Mesothelial cell of epicardium (in vitro differentiated cells): ENCODE data around the gene LHX5. TPM values are rescaled to one million over a fixed set of nuclear protein-coding genes. Genes with fewer than 3 reads are reported as not detected.

ENCODE experiments used
- DNase-seq, 2 experiments: peaks; one replicate each; pipeline ENCODE4 v3.0.0; 2021; ENCODE audit warnings: low spot score in 2 of 2; ENCODE audit not compliant: unreplicated experiment in 2 of 2
- H3K27ac Mint-ChIP-seq: 2 replicates; pipeline ENCODE4 v1.8.0; 2021; ENCODE audit warnings: mixed read lengths
- H3K27me3 Mint-ChIP-seq: 2 replicates; pipeline ENCODE4 v1.8.0; 2021; ENCODE audit warnings: low read depth, mixed read lengths
- H3K36me3 Mint-ChIP-seq: 2 replicates; pipeline ENCODE4 v1.8.0; 2021; ENCODE audit warnings: mixed read lengths
- H3K4me1 Mint-ChIP-seq: 2 replicates; pipeline ENCODE4 v1.8.0; 2021; ENCODE audit warnings: mixed read lengths
- H3K4me3 Mint-ChIP-seq: 2 replicates; pipeline ENCODE4 v1.8.0; 2021; ENCODE audit warnings: mild to moderate bottlenecking, moderate library complexity, mixed read lengths
- H3K9me3 Mint-ChIP-seq: 2 replicates; pipeline ENCODE4 v1.8.0; 2021; ENCODE audit warnings: mixed read lengths
- total RNA-seq: library from RNA; stranded (reverse); gene quantifications from 3 replicates; pipeline ENCODE4 v1.2.1, GENCODE V29; 2021
- TF ChIP-seq, protein P1 (sequence below): fragments of 200-600 bp; sonication (generic); IDR thresholded peaks from one replicate; pipeline ENCODE4 v1.5.0; 2021; ENCODE audit warnings: antibody characterized with exemption; ENCODE audit not compliant: unreplicated experiment

The LHX5 gene
- total RNA-seq, 1 donor from 2014 or later = not detected

DNA sequence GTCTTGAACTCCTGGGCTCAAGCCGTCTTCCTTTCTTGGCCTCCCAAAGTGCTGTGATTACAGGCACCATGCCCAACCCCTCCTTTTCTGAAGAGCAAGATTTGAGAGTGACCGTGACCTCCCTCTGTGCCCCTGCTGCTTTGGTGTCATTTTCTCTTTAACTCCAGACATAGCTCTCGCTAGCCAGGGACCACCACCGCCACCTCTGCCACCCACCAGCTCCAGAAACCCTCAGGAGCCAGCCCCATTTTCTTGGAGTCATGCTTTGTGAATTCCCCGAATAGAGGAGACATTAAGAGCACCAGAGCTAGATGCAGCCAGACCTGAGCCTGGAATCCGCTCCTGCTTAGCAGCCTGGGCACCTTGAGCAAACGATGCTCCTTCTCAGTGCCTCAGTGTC lies 31.3 kb downstream of the LHX5 start:
- H3K4me1 Mint-ChIP-seq = no peaks in the 10 kb centered on the region

DNA sequence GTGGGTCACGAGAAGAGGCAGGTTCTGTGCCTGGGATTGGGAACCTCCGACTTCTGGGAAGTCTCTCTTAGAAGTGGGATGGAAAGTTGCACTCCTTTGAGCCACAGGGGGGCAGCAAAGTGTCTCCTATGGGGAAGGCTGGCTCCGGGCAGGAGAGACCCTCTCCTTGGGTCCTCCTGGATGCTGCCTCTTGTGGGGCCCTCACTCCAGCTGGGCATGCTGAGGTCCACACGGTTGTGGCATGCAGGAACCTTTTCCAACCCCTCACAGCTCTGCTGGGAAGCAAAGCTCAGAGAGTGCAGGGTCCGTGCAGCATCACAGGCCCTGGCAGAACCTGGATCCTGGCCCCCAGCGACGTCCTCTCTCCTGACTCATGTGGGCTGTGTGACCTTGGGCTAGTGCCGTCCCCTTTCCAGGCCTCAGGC lies 32.1 kb downstream of the LHX5 start:
- no peaks in the 10 kb centered on the region for H3K4me1 Mint-ChIP-seq
- TF ChIP-seq, protein P1, sequence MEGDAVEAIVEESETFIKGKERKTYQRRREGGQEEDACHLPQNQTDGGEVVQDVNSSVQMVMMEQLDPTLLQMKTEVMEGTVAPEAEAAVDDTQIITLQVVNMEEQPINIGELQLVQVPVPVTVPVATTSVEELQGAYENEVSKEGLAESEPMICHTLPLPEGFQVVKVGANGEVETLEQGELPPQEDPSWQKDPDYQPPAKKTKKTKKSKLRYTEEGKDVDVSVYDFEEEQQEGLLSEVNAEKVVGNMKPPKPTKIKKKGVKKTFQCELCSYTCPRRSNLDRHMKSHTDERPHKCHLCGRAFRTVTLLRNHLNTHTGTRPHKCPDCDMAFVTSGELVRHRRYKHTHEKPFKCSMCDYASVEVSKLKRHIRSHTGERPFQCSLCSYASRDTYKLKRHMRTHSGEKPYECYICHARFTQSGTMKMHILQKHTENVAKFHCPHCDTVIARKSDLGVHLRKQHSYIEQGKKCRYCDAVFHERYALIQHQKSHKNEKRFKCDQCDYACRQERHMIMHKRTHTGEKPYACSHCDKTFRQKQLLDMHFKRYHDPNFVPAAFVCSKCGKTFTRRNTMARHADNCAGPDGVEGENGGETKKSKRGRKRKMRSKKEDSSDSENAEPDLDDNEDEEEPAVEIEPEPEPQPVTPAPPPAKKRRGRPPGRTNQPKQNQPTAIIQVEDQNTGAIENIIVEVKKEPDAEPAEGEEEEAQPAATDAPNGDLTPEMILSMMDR = peak; percentile 62
- H3K27me3 Mint-ChIP-seq = peaks cover 36% of the 10 kb centered on the region
- H3K36me3 Mint-ChIP-seq = no peaks in the 10 kb centered on the region
- H3K9me3 Mint-ChIP-seq = no peaks in the 10 kb centered on the region
- H3K27ac Mint-ChIP-seq = no peak overlapping the region
- DNase-seq = peak in 1 of 2 experiments; percentile 69
- H3K4me3 Mint-ChIP-seq = no peak overlapping the region

More for the DNA sequence above, 31.3 kb downstream of the LHX5 start:
- no peaks in the 10 kb centered on the region for H3K36me3 Mint-ChIP-seq
- no peak overlapping the region for H3K27ac Mint-ChIP-seq
- no peak for DNase-seq
- TF ChIP-seq, protein P1 = no peak
- no peak overlapping the region for H3K4me3 Mint-ChIP-seq
- H3K9me3 Mint-ChIP-seq = no peaks in the 10 kb centered on the region
- H3K27me3 Mint-ChIP-seq = peaks cover 43% of the 10 kb centered on the region

DNA sequence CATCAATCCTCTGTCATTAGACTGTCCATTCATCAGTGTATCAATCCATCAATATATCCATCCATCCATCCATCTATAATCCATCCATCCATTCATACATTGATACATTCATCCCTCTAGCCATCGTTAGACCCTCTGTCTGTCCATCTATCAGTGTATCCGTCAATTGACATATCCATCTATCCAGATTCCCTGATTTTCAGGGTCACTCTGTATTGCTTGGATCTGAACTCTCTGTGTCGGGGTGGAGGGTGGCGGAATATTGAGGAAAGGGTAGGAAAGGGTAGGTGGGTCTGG lies 32.4 kb downstream of the LHX5 start:
- Mint-ChIP-seq H3K27ac (no peak overlapping the region), H3K4me3 (no peak overlapping the region), H3K4me1 (no peaks in the 10 kb centered on the region), H3K36me3 (no peaks in the 10 kb centered on the region), H3K27me3 (peaks cover 32% of the 10 kb centered on the region), H3K9me3 (no peaks in the 10 kb centered on the region)
- DNase-seq = no peak
- TF ChIP-seq, protein P1 = no peak

DNA sequence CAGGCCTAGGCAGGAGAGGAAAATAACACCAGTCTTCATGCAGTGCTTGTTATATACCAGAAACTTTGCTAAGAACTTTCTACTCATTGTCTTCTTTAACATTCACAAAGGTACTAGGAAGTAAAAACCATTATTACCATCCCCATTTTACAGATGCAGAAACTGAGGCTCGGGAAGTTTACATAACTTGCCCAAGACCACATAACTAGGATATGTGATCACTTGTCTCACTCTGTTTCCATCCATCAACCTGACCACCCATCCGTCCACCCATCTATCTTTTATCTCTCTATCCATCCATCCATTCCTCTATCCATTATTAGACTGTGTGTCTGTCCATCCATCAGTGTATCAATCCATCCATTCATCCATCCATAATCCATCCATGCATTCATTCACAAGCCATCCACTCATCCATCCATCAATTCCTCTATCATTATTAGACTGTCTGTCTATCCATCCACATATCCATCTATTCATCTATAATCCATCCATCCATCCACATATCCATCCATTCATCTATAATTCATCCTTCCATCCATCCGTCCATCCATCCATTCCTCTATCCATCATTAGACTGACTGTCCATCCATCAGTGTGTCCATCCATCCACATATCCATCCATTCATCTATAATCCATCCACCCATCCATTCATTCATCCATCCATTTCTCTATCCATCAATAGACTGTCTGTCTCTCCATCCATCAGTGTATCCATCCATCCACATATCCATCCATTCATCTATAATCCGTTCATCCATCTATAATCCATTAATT lies 33.0 kb downstream of the LHX5 start:
- no peaks in the 10 kb centered on the region for H3K4me1 Mint-ChIP-seq
- H3K36me3 Mint-ChIP-seq = no peaks in the 10 kb centered on the region
- no peak overlapping the region for H3K4me3 Mint-ChIP-seq
- no peaks in the 10 kb centered on the region for H3K9me3 Mint-ChIP-seq
- H3K27ac Mint-ChIP-seq = no peak overlapping the region
- TF ChIP-seq, protein P1 = no peak
- H3K27me3 Mint-ChIP-seq = peaks cover 30% of the 10 kb centered on the region
- DNase-seq = no peak

DNA sequence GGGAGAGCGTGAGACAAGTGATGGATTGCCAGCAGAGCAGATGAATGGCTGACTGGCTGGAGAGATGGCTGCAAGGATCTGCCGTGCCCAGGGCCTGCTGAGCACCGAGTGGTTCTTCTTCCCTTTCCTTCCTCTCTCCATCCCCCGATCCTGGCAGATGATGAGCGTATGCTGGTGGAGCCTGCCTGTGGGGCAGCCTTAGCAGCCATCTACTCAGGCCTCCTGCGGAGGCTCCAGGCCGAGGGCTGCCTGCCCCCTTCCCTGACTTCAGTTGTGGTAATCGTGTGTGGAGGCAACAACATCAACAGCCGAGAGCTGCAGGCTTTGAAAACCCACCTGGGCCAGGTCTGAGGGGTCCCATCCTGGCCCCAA lies 34.0 kb downstream of the LHX5 start:
- Mint-ChIP-seq H3K36me3 (no peaks in the 10 kb centered on the region), H3K4me1 (no peaks in the 10 kb centered on the region), H3K4me3 (no peak overlapping the region), H3K27ac (no peak overlapping the region), H3K27me3 (peaks cover 24% of the 10 kb centered on the region), H3K9me3 (peaks cover under 1% of the 10 kb centered on the region)
- TF ChIP-seq, protein P1 = no peak
- no peak for DNase-seq
